GM12801 (cell line): ENCODE measurements around the gene TMEM95.

ENCODE experiments used
- TF ChIP-seq, protein P1 (sequence below): IDR thresholded peaks from one replicate; pipeline ENCODE4 v1.5.1; 2011; ENCODE audit warnings: control low read depth; ENCODE audit not compliant: insufficient read length; ENCODE audit errors: extremely low read depth

TMEM95 gene

DNA sequence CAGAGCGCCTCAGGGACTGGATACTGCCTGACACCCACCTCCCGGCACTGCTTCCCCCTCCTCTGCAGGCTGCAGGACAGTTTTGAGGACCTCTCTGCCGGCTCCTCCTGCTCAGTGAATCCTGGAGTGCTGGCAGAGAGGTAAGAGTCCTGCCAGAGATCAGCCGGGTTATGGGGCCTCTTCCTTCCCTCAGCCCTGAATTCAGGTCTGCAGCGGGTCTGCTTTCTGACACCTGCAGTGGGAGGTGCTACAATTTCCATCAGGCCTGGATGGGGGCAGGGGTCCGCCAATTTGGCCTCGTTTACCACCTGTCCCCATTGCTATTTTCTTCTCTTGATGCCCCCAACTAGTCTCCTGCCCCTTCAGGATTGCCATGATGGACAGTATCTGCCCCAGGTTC, 22.8 kb upstream of the TMEM95 start:
- TF ChIP-seq, protein P1, sequence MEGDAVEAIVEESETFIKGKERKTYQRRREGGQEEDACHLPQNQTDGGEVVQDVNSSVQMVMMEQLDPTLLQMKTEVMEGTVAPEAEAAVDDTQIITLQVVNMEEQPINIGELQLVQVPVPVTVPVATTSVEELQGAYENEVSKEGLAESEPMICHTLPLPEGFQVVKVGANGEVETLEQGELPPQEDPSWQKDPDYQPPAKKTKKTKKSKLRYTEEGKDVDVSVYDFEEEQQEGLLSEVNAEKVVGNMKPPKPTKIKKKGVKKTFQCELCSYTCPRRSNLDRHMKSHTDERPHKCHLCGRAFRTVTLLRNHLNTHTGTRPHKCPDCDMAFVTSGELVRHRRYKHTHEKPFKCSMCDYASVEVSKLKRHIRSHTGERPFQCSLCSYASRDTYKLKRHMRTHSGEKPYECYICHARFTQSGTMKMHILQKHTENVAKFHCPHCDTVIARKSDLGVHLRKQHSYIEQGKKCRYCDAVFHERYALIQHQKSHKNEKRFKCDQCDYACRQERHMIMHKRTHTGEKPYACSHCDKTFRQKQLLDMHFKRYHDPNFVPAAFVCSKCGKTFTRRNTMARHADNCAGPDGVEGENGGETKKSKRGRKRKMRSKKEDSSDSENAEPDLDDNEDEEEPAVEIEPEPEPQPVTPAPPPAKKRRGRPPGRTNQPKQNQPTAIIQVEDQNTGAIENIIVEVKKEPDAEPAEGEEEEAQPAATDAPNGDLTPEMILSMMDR, result no peak

DNA sequence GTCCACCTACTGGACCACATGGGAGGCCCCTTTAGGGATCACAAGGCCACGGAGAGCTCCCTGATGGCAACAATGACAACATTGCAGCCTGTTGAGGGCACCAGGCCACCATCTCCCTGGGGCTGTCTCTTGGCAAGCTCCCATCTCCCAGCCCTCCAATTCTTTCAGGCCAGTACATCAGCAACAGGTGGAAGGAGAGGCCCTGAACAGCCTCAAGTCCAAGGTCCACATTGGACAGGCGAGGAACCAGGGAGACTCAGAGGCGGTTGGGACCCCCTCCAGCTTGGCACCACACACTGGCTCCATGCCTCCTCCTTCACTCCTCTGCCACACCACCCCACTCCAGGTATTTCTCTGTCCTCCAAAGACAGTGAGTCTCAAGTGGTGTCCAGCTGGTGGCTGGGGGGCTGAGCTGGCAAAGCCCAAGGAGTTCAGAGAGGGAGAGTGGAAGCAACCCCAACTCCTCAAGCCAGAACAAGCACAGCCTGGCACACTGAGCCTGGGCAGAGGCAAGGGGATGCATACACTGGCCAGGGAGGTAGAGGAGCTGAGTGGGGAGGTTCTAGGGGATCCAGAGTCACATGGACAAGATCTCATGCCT, 19.9 kb upstream of the TMEM95 start:
- TF ChIP-seq, protein P1, result no peak

DNA sequence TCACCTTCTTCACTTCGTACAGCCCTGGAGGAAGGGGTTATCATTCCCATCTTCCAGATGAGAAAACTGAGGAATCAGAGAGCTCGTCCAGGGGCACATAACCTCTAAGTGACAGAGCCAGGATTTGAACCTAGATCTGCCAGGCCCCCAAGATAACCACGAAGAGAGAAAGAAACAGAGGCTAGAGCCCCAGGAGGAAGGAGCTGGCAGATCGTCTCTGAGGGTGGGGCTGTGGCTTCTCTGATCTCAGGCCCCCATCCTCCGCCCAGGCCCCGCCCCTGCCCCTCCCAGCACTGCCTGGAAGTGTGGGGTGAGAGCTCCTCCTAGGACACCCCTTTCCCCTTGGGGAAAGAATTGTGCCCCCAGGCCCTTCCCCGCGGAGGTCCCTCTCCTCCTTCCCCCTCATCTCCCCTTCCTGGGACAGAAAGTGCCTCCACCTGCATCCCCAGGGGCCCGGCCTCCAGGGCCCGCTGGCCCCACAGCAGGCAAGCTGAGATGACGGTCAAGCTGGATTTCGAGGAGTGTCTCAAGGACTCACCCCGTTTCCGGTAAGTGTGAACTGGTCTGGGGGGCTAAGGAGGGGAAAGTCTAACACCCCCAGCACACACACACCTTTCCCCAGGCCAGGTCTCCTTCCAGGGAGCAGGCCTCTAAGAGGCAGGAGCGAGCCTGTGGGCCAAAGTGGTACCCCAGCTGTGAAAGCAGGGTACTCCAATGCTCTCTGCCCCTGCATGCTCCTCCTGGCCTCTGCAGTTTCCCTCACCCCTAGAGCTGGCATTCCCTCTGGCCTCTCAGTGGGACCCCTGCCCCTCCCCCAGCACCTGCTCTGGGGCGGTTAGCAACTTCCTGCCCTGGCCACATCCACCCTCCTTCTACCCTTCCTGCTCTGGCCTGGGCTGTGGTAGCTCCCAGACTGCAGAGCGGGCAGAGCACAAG, 18.4 kb upstream of the TMEM95 start, which contains the start of gene ACAP1:
ACAP1 (plus strand) TSS at position 290 of the 936 bp plus-strand sequence; CDS start at position 496, 206 bp downstream.
- TF ChIP-seq, protein P1, result no peak

DNA sequence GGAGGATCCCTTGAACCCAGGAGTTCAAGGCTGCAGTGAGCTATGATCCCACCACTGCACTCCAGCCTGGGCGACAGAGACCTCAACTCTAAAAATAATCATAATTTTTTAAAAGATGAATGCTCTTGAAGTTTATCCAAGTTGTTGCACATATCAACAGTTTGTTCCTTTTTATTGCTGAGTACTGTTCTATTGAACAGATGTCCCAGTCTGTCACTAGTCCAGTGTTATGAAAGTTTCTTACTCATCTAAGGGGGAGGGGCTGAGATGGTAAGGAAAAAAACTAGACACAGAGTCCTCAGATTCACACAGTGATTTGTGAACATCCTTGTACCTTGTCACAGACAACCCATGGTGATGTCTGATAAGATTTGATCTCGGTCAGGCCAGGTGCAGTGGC, 14.8 kb upstream of the TMEM95 start:
- TF ChIP-seq, protein P1, result no peak

DNA sequence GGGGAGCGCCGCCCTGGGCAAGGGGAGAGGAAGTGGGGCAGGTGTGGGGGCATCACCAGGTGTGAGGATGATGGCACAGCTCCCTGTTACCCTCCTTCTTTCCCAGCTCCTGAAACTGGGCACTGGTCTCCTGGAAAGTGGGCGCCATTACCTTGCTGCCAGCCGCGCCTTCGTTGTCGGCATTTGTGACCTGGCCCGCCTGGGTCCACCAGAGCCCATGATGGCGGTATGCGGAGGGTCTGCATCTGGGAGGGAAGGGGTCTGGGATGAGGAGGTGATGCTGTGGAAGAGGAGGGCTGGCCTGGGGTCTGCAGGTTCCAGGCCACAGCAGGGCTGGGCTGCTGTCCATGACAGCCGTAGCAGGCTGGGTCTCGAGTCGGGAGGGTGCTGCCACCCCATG, 13.1 kb upstream of the TMEM95 start:
- TF ChIP-seq, protein P1, result no peak

DNA sequence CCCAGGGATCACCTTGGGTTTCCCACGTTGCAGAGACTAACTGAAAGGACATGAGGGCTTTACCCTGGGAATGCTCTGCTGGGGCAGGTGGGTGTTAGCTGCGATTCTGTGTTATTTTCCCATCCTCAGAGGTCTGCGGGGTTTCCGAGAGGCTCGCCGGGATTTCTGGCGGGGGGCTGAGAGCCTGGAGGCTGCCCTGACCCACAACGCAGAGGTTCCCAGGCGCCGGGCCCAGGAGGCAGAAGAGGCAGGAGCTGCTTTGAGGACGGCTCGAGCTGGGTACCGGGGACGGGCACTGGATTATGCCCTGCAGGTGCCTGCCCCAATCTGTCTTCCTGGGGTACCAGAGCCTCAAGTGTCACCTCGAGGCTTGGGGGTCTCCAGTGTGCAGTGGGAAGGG, 11.7 kb upstream of the TMEM95 start:
- TF ChIP-seq, protein P1, result no peak

DNA sequence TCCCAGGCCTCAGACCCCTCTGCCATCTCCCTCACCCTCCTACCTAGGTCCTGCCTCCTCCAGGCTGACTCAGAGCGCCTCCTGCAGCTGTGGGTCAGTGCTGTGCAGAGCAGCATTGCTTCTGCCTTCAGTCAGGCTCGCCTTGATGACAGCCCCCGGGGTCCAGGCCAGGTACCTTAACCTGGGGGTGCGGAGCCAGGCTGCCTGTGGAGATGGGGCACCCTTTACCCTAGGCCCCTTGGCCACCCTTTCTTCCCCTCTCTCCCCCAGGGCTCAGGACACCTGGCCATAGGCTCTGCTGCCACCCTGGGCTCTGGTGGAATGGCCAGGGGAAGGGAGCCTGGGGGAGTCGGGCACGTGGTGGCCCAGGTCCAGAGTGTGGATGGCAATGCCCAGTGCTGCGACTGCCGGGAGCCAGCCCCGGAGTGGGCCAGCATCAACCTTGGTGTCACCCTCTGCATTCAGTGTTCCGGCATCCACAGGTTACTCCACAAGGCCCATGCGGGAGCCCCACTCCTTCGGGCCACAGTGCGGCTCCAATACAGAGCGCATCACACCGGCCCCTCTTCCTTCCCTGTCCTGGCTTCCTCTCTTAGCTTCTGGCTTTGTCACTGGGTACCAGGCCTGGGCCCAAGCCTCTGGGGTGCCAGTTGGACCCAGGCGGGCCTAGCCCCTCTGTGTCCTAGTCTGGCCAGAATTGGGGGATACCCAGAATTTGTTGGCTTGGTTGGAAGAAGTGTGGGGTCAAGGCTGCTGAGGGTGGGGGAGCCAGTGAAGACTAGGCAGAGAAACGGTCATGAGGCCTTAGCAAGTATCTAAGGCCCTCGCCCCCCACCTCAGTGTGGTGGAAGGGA, 8.0 kb upstream of the TMEM95 start:
- TF ChIP-seq, protein P1, result no peak
